Nephron progenitor cell (in vitro differentiated cells): ENCODE results near the gene RIMBP2.

ENCODE experiments used
- DNase-seq: peaks from one replicate; pipeline ENCODE4 v3.0.0; 2021
- H3K27ac Mint-ChIP-seq: 2 replicates; pipeline ENCODE4 v1.8.0; 2021; ENCODE audit warnings: mild to moderate bottlenecking, moderate library complexity, mixed read lengths
- H3K27me3 Mint-ChIP-seq: 2 replicates; pipeline ENCODE4 v1.8.0; 2021; ENCODE audit warnings: mild to moderate bottlenecking, low read depth, mixed read lengths; ENCODE audit not compliant: poor library complexity
- H3K36me3 Mint-ChIP-seq: 2 replicates; pipeline ENCODE4 v1.8.0; 2021; ENCODE audit warnings: low read depth, mixed read lengths
- H3K4me1 Mint-ChIP-seq: 2 replicates; pipeline ENCODE4 v1.8.0; 2021; ENCODE audit warnings: mixed read lengths
- H3K4me3 Mint-ChIP-seq: 2 replicates; pipeline ENCODE4 v1.8.0; 2021; ENCODE audit warnings: mild to moderate bottlenecking, moderate library complexity, mixed read lengths
- H3K9me3 Mint-ChIP-seq: 2 replicates; pipeline ENCODE4 v1.8.0; 2021; ENCODE audit warnings: mild to moderate bottlenecking, moderate library complexity, mixed read lengths
- TF ChIP-seq, protein P1 (sequence below): fragments of 200-600 bp; sonication (generic); IDR thresholded peaks from 2 replicates; pipeline ENCODE4 v1.5.0; 2021; ENCODE audit warnings: antibody characterized with exemption

The RIMBP2 gene

DNA sequence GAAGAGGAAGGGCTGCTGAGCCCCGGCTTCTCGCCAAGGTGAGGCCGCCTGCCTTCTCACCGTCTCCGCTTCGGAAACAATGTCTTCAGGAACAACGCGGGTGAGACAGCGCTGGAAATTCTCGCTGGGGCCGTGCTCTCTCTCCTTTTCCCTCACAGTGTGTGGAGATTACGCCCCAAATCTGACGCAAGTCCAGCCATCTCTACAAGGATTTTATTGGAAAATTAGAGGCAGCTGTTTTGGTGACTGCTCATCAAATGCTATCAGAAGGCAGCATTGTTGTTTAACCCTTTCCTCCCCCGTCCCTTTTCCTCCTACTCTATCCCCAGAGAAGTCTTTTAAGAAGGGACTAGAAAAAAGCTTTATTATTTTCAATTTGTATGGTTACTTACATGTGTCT, 324.9 kb downstream of the RIMBP2 start:
- Mint-ChIP-seq H3K4me1 (peaks cover 7% of the 10 kb centered on the region), H3K4me3 (no peak overlapping the region), H3K27me3 (peaks cover 12% of the 10 kb centered on the region), H3K9me3 (peaks cover 13% of the 10 kb centered on the region), H3K27ac (no peak overlapping the region), H3K36me3 (no peaks in the 10 kb centered on the region)
- no peak for DNase-seq
- TF ChIP-seq, protein P1, sequence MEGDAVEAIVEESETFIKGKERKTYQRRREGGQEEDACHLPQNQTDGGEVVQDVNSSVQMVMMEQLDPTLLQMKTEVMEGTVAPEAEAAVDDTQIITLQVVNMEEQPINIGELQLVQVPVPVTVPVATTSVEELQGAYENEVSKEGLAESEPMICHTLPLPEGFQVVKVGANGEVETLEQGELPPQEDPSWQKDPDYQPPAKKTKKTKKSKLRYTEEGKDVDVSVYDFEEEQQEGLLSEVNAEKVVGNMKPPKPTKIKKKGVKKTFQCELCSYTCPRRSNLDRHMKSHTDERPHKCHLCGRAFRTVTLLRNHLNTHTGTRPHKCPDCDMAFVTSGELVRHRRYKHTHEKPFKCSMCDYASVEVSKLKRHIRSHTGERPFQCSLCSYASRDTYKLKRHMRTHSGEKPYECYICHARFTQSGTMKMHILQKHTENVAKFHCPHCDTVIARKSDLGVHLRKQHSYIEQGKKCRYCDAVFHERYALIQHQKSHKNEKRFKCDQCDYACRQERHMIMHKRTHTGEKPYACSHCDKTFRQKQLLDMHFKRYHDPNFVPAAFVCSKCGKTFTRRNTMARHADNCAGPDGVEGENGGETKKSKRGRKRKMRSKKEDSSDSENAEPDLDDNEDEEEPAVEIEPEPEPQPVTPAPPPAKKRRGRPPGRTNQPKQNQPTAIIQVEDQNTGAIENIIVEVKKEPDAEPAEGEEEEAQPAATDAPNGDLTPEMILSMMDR, result no peak

DNA sequence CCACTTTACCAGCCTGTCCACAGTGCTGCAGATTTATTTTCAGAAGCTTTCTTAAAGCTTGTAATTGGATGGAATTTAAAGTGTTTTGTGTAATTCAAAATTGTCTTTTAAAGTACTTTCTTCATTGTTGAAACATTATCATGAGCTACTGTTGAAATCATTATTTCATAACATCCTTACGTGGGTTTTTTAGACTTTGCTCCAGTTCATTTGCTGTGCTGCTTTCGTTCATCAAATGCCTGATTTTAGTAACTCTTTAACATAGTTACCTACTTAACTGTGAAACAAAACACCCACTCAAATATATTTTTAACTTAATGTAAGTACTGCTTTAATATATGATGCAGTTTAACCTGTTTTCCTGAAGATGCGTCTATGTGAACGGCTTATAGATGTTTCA, 330.9 kb downstream of the RIMBP2 start:
- TF ChIP-seq, protein P1, result no peak
- Mint-ChIP-seq H3K9me3 (peaks cover 10% of the 10 kb centered on the region), H3K27ac (no peak overlapping the region), H3K4me1 (no peaks in the 10 kb centered on the region), H3K4me3 (no peak overlapping the region), H3K36me3 (no peaks in the 10 kb centered on the region), H3K27me3 (peaks cover 26% of the 10 kb centered on the region)
- no peak for DNase-seq

- Mint-ChIP-seq H3K4me3 (no peak overlapping the region), H3K27ac (no peak overlapping the region), H3K36me3 (no peaks in the 10 kb centered on the region), H3K4me1 (no peaks in the 10 kb centered on the region), H3K9me3 (peaks cover 10% of the 10 kb centered on the region), H3K27me3 (peaks cover 23% of the 10 kb centered on the region)
- no peak for DNase-seq
- TF ChIP-seq, protein P1, result no peak
Observed at GRCh38 chr12:130384234-130384633, 331.9 kb downstream of the RIMBP2 start.

DNA sequence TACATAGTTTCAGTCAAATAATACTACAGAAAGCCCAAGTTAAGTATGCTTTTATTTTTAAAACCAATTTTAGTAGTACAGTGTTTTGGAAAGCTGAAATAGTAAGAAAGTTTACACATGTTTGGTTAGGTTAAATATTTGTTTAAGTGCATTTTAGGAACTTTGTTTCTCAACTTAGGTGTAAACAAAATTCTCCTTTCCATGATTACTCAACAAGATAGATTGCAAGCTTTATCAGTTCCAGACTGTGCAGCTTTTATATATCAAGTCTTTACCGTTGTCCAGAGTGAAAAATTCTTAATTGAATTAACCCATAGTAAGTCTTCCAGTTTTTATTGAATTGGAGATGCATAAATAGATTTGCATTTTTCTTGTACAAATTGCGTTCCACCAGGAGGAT, 333.3 kb downstream of the RIMBP2 start:
- DNase-seq, result no peak
- peaks cover 5% of the 10 kb centered on the region for H3K9me3 Mint-ChIP-seq
- no peaks in the 10 kb centered on the region for H3K4me1 Mint-ChIP-seq
- H3K27me3 Mint-ChIP-seq, result peaks cover 30% of the 10 kb centered on the region
- H3K36me3 Mint-ChIP-seq, result no peaks in the 10 kb centered on the region
- H3K4me3 Mint-ChIP-seq, result no peak overlapping the region
- TF ChIP-seq, protein P1, result no peak
- H3K27ac Mint-ChIP-seq, result no peak overlapping the region

DNA sequence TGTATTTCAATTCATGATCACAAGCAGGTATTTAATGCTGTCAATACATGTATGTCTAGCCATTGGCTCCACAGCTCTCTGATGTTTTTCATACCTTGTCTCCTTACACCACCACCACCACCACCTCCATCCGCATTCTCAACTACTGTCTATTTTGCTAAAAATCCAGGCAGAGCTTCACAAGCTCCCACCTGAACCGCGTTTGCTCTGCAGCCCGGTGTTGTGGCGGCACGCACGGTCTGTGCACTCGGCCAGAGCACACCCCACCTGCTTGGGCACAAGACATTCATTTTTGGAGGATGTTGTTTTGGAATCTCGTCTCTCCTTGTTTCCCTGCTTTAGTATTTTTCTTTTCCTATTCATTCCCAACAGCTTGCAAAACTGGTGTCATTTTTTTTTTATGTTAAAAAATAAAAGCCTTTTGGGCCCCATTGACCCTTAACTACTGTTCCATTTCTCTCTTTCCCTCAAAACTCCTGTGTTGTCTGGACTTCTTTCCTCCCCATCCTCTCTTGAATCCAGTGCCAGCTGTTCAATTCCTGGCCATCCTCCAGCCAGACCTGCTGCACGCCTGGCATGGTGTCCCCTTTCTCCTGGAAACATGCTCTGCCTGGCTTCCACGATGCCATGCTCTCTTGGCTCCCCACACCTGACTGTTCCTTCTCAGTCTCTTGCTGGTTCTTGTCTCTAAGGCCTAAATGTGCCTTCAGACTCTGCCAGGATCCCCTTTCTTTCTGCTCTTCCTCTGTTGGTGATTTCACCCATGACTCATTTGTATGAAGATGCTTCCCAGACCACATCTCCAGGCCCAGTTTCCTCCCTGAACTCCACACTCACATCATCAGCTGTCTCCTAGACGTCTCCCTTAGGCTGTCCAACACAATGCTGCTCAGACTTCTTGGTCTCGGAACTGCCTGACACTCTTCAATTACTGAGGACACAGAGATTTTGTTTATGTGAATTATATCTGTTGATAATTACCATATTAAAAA, 340.5 kb downstream of the RIMBP2 start:
- H3K4me1 Mint-ChIP-seq, result peaks cover 11% of the 10 kb centered on the region
- no peaks in the 10 kb centered on the region for H3K9me3 Mint-ChIP-seq
- no peak overlapping the region for H3K27ac Mint-ChIP-seq
- H3K27me3 Mint-ChIP-seq, result peaks cover 45% of the 10 kb centered on the region
- H3K4me3 Mint-ChIP-seq, result no peak overlapping the region
- H3K36me3 Mint-ChIP-seq, result no peaks in the 10 kb centered on the region
- DNase-seq, result no peak
- TF ChIP-seq, protein P1, result no peak

- no peaks in the 10 kb centered on the region for H3K9me3 Mint-ChIP-seq
- TF ChIP-seq, protein P1, result no peak
- peaks cover 45% of the 10 kb centered on the region for H3K27me3 Mint-ChIP-seq
- H3K4me1 Mint-ChIP-seq, result peaks cover 14% of the 10 kb centered on the region
- H3K4me3 Mint-ChIP-seq, result no peak overlapping the region
- no peak for DNase-seq
- H3K36me3 Mint-ChIP-seq, result no peaks in the 10 kb centered on the region
- no peak overlapping the region for H3K27ac Mint-ChIP-seq
Observed at GRCh38 chr12:130374083-130374482, 342.0 kb downstream of the RIMBP2 start.
